Measurements from ENCODE around the gene ZNF3.

Gene ZNF3

DNA sequence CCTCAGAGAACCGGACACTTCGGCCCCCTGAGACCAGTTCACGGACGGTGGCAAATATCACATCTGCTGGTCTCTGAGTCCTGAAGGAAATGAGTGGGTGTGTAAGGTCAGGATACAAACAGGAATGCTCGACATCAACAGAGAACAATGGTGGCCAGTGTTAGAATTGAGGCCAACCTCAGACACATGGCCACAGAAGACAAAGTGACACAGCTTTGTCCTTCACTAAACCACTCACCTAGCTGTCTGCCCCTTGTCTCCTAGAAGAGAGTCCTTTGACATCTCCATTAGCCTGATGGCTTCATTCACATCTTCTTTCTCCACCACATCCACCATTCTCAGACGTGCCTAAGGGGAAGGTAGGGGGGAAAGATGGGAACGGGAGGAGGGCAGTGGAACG is 11.5 kb upstream of the ZNF3 start:
- H3K36me3 ChIP-seq (ENCODE audit: insufficient read depth, low read length): peaks cover 75% of the 10 kb centered on the region

DNA sequence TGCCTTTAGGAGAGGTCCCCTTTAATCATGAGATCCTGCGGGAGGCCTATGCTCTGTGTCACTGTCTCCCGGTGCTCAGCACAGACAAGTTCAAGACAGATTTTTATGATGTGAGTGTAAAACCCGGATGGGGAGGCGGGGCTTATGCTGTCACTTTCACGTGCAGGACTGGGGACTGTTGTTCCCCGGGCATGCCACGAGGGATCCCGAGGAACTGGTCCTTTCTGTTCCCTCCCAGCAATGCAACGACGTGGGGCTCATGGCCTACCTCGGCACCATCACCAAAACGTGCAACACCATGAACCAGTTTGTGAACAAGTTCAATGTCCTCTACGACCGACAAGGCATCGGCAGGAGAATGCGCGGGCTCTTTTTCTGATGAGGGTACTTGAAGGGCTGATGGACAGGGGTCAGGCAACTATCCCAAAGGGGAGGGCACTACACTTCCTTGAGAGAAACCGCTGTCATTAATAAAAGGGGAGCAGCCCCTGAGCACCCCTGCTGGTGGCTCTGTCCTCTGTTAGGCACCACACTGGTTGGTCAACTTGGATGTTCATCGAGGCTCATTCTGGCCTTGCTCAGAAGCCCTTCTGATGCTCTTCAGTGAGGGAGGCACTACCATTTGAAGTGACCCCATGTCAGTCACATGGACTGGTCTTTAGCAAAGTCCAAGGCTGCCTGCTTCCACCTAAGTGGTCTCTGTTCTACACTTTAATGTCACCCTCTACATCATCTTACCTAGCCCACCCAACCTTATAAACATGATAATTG is 10.1 kb upstream of the ZNF3 start:
- Histone ChIP-seq H3K9me3 (replicated peaks; ENCODE audit: low read length) (no peaks in the 10 kb centered on the region), H3K9ac (ENCODE audit: low read depth, low read length) (no peak overlapping the region), H3K27me3 (ENCODE audit: control insufficient read depth, insufficient read depth, low read length) (no peaks in the 10 kb centered on the region), H3K4me3 (ENCODE audit: low read length) (no peak overlapping the region), H3K4me1 (ENCODE audit: control insufficient read depth, insufficient read depth, low read length) (peaks cover 41% of the 10 kb centered on the region), H3K4me2 (ENCODE audit: low read length) (no peak overlapping the region), H3K36me3 (ENCODE audit: insufficient read depth, low read length) (peaks cover 63% of the 10 kb centered on the region)

More for the DNA sequence above, 11.5 kb upstream of the ZNF3 start:
- no peak overlapping the region for H3K4me2 ChIP-seq (ENCODE audit: low read length)
- H3K4me3 ChIP-seq (ENCODE audit: low read length): no peak overlapping the region
- H3K9me3 ChIP-seq (replicated peaks; ENCODE audit: low read length): no peaks in the 10 kb centered on the region
- no peak overlapping the region for H3K9ac ChIP-seq (ENCODE audit: low read depth, low read length)
- peaks cover 28% of the 10 kb centered on the region for H3K4me1 ChIP-seq (ENCODE audit: control insufficient read depth, insufficient read depth, low read length)
- no peaks in the 10 kb centered on the region for H3K27me3 ChIP-seq (ENCODE audit: control insufficient read depth, insufficient read depth, low read length)

DNA sequence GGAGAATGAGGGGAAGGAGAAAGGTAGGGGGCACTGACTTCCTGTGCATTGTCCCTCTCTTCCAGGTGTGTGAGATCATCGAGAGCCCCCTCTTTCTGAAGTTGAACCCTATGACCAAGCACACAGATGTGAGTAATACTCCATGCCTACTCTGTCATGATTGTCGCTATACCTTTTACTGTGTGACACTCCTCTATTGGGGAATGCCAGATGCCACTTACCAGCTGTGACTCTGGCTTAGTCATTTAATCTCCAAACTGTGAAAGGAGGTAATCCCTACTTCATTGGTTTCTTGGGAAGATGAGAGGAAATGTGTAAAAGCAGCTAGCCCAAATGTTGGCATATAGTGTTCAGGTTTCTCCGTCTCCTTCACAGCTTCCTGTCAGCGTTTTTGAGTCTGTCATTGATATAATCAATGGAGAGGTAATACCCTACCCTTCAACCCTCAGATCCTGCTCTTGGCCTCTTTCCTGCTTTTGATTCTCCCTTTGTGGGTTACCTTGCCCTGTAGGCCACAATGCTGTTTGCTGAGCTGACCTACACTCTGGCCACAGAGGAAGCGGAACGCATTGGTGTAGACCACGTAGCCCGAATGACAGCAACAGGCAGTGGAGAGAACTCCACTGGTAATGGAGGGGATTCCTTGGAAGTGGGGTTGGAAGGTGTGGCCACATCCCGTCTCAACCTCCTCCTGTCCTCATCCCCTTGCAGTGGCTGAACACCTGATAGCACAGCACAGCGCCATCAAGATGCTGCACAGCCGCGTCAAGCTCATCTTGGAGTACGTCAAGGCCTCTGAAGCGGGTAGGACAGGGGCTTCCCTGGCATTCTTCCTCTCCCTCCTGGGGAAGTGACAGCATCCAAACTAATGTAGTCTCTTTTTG is 9.2 kb upstream of the ZNF3 start:
- peaks cover 55% of the 10 kb centered on the region for H3K36me3 ChIP-seq (ENCODE audit: insufficient read depth, low read length)
- H3K27me3 ChIP-seq (ENCODE audit: control insufficient read depth, insufficient read depth, low read length): no peaks in the 10 kb centered on the region
- H3K9me3 ChIP-seq (replicated peaks; ENCODE audit: low read length): no peaks in the 10 kb centered on the region
- H3K9ac ChIP-seq (ENCODE audit: low read depth, low read length): no peak overlapping the region
- H3K4me3 ChIP-seq (ENCODE audit: low read length): peak overlapping the region; percentile 41
- H3K4me1 ChIP-seq (ENCODE audit: control insufficient read depth, insufficient read depth, low read length): peaks cover 43% of the 10 kb centered on the region
- peak overlapping the region; percentile 85 for H3K4me2 ChIP-seq (ENCODE audit: low read length)

DNA sequence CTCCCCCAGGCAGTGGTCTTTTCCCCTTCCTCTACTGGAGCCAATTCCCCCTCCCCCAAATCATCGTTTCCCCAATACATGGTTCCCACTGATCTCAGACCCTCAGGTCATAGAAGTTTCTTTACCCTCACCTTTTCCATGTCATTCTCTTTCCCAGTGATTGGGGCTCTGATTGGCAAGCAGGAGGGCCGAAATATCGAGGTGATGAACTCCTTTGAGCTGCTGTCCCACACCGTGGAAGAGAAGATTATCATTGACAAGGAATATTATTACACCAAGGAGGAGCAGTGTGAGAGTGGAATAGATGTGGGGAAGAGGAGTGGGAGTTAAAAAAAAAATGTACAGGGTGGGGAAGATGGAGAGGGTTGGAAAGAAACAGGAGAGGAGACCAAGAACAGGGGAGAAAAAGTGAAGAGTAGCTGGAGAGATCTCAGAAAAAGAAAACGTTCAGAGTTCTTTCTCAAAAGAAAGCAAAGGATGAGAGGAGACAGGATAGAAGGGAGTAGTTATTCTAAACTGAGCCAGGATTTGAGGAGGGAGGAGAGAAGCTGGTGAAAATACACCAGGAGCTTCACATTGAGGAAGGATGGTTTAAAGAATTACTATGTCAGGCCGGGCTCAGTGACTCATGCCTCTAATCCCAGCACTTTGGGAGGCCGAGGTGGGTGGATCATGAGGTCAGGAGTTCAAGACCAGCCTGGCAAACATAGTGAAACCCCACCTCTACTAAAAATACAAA is 8.1 kb upstream of the ZNF3 start:
- no peaks in the 10 kb centered on the region for H3K9me3 ChIP-seq (replicated peaks; ENCODE audit: low read length)

DNA sequence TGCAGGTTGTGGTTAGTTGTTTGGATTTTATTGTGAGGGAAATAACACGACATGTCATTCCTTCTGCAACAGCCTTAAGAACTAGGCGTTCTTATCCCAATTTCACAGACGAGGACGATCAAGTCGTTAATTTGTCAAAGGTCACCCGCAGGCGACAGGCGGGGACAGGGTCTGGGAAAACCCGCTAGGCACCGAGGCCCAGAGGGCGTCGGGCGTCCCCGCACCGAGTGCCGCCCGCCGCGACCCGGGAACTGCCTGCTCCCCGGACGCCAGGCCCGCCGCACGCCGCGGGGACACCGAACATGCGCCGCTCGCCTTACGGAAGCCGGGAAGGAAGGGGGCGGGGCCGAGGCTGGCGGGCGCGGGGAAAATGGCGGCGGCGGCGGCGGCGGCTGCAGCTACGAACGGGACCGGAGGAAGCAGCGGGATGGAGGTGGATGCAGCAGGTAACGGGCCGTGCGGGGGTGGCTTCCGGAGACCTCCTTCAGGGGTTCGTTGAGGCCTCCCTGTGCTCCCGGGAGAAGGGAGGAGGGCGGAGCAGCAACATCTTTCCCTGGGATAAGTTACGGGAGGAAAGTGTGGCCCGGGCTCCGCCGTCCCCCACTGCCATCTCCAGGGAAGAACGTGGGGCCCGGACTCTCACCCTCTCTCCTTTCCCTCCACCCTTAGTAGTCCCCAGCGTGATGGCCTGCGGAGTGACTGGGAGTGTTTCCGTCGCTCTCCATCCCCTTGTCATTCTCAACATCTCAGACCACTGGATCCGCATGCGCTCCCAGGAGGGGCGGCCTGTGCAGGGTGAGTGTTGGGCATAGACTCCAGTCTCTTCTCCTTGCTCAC is 7.3 kb upstream of the ZNF3 start, which contains the start of gene COPS6:
Gene COPS6, plus strand, starts transcription at position 349 of the 837 bp plus-strand sequence. Its CDS starts 22 bp downstream, at position 371.
- Histone ChIP-seq H3K4me1 (ENCODE audit: control insufficient read depth, insufficient read depth, low read length) (peaks cover 43% of the 10 kb centered on the region), H3K9me3 (replicated peaks; ENCODE audit: low read length) (no peaks in the 10 kb centered on the region), H3K4me2 (ENCODE audit: low read length) (peak within 1 kb of the TSS; percentile 85), H3K36me3 (ENCODE audit: insufficient read depth, low read length) (peaks cover 37% of the 10 kb centered on the region), H3K9ac (ENCODE audit: low read depth, low read length) (peak within 1 kb of the TSS; percentile 93), H3K4me3 (ENCODE audit: low read length) (peak within 1 kb of the TSS; percentile 88), H3K27me3 (ENCODE audit: control insufficient read depth, insufficient read depth, low read length) (no peaks in the 10 kb centered on the region)

More for the DNA sequence above, 8.1 kb upstream of the ZNF3 start:
- H3K4me3 ChIP-seq (ENCODE audit: low read length): peak overlapping the region; percentile 88
- H3K9ac ChIP-seq (ENCODE audit: low read depth, low read length): peak overlapping the region; percentile 93
- H3K4me1 ChIP-seq (ENCODE audit: control insufficient read depth, insufficient read depth, low read length): peaks cover 43% of the 10 kb centered on the region
- H3K36me3 ChIP-seq (ENCODE audit: insufficient read depth, low read length): peaks cover 45% of the 10 kb centered on the region
- H3K27me3 ChIP-seq (ENCODE audit: control insufficient read depth, insufficient read depth, low read length): no peaks in the 10 kb centered on the region
- peak overlapping the region; percentile 85 for H3K4me2 ChIP-seq (ENCODE audit: low read length)

DNA sequence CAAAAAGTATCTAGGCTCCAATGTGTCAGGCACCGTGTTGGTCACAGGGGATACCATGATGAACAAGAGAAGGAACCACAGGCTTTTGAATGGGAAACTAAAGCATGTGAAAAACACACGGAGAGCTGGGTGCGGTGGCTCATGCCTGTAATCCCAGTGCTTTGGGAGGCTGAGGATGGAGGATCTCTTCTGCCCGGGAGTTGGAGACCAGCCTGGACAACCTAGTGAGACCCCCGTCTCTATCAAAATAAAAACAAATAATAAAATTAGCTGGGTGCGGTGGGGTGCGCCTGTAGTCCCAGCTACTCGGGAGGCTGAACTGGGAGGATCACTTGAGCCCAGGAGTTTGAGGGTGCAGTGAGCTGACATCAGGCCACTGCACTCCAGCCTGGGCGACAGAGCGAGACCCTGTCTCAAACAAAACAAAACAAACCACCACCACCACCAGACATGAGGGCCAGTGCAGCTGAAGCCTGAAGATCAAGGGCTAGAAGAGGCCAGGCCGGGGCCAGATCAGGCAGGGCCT is 6.6 kb upstream of the ZNF3 start:
- Histone ChIP-seq H3K4me2 (ENCODE audit: low read length) (peak overlapping the region; percentile 85), H3K9ac (ENCODE audit: low read depth, low read length) (peak overlapping the region; percentile 93), H3K4me3 (ENCODE audit: low read length) (peak overlapping the region; percentile 88), H3K4me1 (ENCODE audit: control insufficient read depth, insufficient read depth, low read length) (peaks cover 38% of the 10 kb centered on the region), H3K27me3 (ENCODE audit: control insufficient read depth, insufficient read depth, low read length) (no peaks in the 10 kb centered on the region), H3K36me3 (ENCODE audit: insufficient read depth, low read length) (peaks cover 30% of the 10 kb centered on the region), H3K9me3 (replicated peaks; ENCODE audit: low read length) (no peaks in the 10 kb centered on the region)

DNA sequence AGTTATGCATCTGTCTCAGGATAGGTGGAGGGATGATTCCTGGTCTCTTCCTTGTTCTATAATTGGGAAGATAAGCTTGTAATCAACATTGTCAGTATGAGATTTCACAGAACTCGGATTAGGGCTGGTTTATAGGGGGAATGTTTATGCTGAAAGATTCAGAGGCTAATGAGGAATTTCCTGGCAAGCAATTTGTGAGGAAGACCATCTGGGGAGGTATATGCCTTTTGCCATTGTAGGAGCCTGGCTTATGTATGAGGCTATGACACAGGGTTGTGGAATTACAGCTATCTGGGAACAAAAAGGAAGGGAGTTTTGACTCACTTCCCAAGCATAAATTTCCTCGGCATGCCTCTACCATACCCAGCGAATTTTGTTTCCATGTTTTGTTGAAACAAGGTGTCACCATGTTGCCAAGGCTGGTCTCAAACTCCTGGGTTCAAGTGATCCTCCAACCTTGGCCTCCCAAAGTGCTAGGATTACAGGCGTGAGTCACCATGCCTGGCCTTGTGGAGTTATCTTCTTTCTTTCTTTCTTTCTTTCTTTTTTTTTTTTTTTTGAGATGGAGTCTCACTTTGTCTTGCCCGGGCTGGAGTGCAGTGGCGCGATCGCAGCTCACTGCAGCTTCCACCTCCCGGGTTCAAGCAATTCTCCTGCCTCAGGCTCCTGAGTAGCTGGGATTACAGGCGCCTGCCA is 5.7 kb upstream of the ZNF3 start:
- Histone ChIP-seq H3K4me1 (ENCODE audit: control insufficient read depth, insufficient read depth, low read length) (peaks cover 44% of the 10 kb centered on the region), H3K9ac (ENCODE audit: low read depth, low read length) (peak overlapping the region; percentile 65), H3K36me3 (ENCODE audit: insufficient read depth, low read length) (peaks cover 20% of the 10 kb centered on the region)

DNA sequence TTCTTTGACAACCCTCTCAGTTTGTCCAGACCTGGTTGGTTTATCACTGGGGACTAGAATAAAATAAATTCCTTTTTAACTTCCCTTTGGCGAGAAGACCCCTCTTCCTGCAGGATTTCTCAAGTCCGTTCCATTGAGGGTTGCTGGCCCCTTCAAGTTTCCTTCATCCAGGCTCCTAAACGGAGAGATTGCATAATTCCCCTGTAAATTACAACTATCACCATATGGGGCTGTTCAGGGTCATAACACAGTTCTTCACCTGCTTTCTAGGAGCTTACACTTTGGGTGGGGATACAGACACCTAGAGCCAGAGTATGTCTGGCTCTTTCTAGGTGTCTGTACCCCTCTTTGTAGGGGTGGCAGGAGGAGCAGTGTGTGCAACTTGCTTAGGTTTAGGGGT is 4.0 kb upstream of the ZNF3 start:
- H3K4me3 ChIP-seq (ENCODE audit: low read length): no peak overlapping the region
- H3K4me2 ChIP-seq (ENCODE audit: low read length): no peak overlapping the region
- H3K27me3 ChIP-seq (ENCODE audit: control insufficient read depth, insufficient read depth, low read length): no peaks in the 10 kb centered on the region
- no peak overlapping the region for H3K9ac ChIP-seq (ENCODE audit: low read depth, low read length)
- peaks cover 7% of the 10 kb centered on the region for H3K36me3 ChIP-seq (ENCODE audit: insufficient read depth, low read length)
- H3K9me3 ChIP-seq (replicated peaks; ENCODE audit: low read length): no peaks in the 10 kb centered on the region
- peaks cover 37% of the 10 kb centered on the region for H3K4me1 ChIP-seq (ENCODE audit: control insufficient read depth, insufficient read depth, low read length)

More for the DNA sequence above, 5.7 kb upstream of the ZNF3 start:
- no peak overlapping the region for H3K4me3 ChIP-seq (ENCODE audit: low read length)
- peak overlapping the region; percentile 40 for H3K4me2 ChIP-seq (ENCODE audit: low read length)
- H3K27me3 ChIP-seq (ENCODE audit: control insufficient read depth, insufficient read depth, low read length): no peaks in the 10 kb centered on the region
- H3K9me3 ChIP-seq (replicated peaks; ENCODE audit: low read length): no peaks in the 10 kb centered on the region

DNA sequence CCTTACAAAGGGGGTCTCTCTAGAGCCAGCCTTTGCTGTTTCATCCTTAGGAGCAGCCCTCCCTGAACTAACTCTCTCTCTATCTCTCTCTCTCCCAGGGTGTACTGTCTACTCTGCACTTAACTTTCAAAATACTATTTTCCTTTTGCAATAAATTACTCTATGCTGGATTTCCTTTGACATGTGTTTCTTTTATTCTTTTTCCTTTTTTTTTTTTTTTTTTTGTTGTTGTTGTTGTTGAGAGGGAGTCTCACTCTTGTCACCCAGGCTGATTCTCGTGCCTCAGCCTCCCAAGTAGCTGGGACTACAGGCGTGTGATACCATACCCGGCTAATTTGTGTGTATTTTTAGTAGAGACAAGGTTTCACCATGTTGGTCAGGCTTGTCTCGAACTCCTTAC is 1.5 kb upstream of the ZNF3 start:
- H3K4me1 ChIP-seq (ENCODE audit: control insufficient read depth, insufficient read depth, low read length): peaks cover 29% of the 10 kb centered on the region
- peaks cover 21% of the 10 kb centered on the region for H3K36me3 ChIP-seq (ENCODE audit: insufficient read depth, low read length)
- no peak overlapping the region for H3K4me3 ChIP-seq (ENCODE audit: low read length)
- no peaks in the 10 kb centered on the region for H3K9me3 ChIP-seq (replicated peaks; ENCODE audit: low read length)
- H3K27me3 ChIP-seq (ENCODE audit: control insufficient read depth, insufficient read depth, low read length): no peaks in the 10 kb centered on the region
- no peak overlapping the region for H3K9ac ChIP-seq (ENCODE audit: low read depth, low read length)
- no peak overlapping the region for H3K4me2 ChIP-seq (ENCODE audit: low read length)
